Measurements from ENCODE around the gene TRPC6. TPM values are rescaled to one million over a fixed set of nuclear protein-coding genes. Genes with fewer than 3 reads are reported as not detected.

Gene TRPC6
- total and polyA plus RNA-seq, 4 experiments from 2014 or later: not detected

GRCh38 chr11:101497291-101497690 lies 86.5 kb downstream of the TRPC6 start:
- no peaks in the 10 kb centered on the region for H3K36me3 ChIP-seq (ENCODE audit: insufficient read depth, low read length)
- DNase-seq: no peak
- H3K27ac Mint-ChIP-seq: no peak overlapping the region
- H3K9me3 ChIP-seq (ENCODE audit: control insufficient read depth in 1 of 2, low read length in 2 of 2): no peaks in the 10 kb centered on the region
- no peaks in the 10 kb centered on the region for H3K4me1 Mint-ChIP-seq
- H3K4me3 Mint-ChIP-seq: no peak overlapping the region
- H3K4me3 ChIP-seq (ENCODE audit: low read length in 2 of 2): no peak overlapping the region
- no peaks in the 10 kb centered on the region for H3K27me3 Mint-ChIP-seq
- peaks cover 0 to 9% (median 0%) of the 10 kb centered on the region in 8 donors for H3K9me3 Mint-ChIP-seq
- intact Hi-C loops (cut with micrococcal nuclease): no loop called here
- POLR2A ChIA-PET (ENCODE audit: partially characterized antibody): no interaction called here
- H3K27ac ChIP-seq (ENCODE audit: low read depth, low read length): no peak overlapping the region
- H3K4me1 ChIP-seq (ENCODE audit: insufficient read depth, low read length): no peaks in the 10 kb centered on the region
- H3K27me3 ChIP-seq (ENCODE audit: insufficient read depth, low read length): no peaks in the 10 kb centered on the region
- CTCF ChIA-PET (ENCODE audit: partially characterized antibody): no interaction called here
- H3K36me3 Mint-ChIP-seq: no peaks in the 10 kb centered on the region

GRCh38 chr11:101487775-101488174 lies 96.0 kb downstream of the TRPC6 start:
- Mint-ChIP-seq H3K27ac (no peak overlapping the region), H3K4me3 (no peak overlapping the region), H3K36me3 (no peaks in the 10 kb centered on the region), H3K4me1 (no peaks in the 10 kb centered on the region), H3K27me3 (no peaks in the 10 kb centered on the region), H3K9me3 (peaks cover 0 to 9% (median under 1%) of the 10 kb centered on the region in 8 donors)
- intact Hi-C loops (cut with micrococcal nuclease): no loop called here
- H3K27ac ChIP-seq (ENCODE audit: low read depth, low read length): no peak overlapping the region
- no peak overlapping the region for H3K4me3 ChIP-seq (ENCODE audit: low read length in 2 of 2)
- no peaks in the 10 kb centered on the region for H3K27me3 ChIP-seq (ENCODE audit: insufficient read depth, low read length)
- CTCF ChIA-PET (ENCODE audit: partially characterized antibody): no interaction called here
- POLR2A ChIA-PET (ENCODE audit: partially characterized antibody): no interaction called here
- H3K9me3 ChIP-seq (ENCODE audit: control insufficient read depth in 1 of 2, low read length in 2 of 2): peaks cover 0 to 3% of the 10 kb centered on the region in 2 donors
- H3K36me3 ChIP-seq (ENCODE audit: insufficient read depth, low read length): no peaks in the 10 kb centered on the region
- no peak for DNase-seq
- H3K4me1 ChIP-seq (ENCODE audit: insufficient read depth, low read length): no peaks in the 10 kb centered on the region

GRCh38 chr11:101482556-101483124 lies 101.2 kb downstream of the TRPC6 start:
- Histone ChIP-seq H3K9me3 (ENCODE audit: control insufficient read depth in 1 of 2, low read length in 2 of 2) (no peaks in the 10 kb centered on the region), H3K36me3 (ENCODE audit: insufficient read depth, low read length) (no peaks in the 10 kb centered on the region), H3K4me3 (ENCODE audit: low read length in 2 of 2) (no peak overlapping the region), H3K4me1 (ENCODE audit: insufficient read depth, low read length) (no peaks in the 10 kb centered on the region), H3K27me3 (ENCODE audit: insufficient read depth, low read length) (no peaks in the 10 kb centered on the region), H3K27ac (ENCODE audit: low read depth, low read length) (no peak overlapping the region)
- intact Hi-C loops (cut with micrococcal nuclease): no loop called here
- ChIA-PET POLR2A (ENCODE audit: partially characterized antibody) (no interaction called here), CTCF (ENCODE audit: partially characterized antibody) (no interaction called here)
- no peak for DNase-seq
- no peaks in the 10 kb centered on the region for H3K4me1 Mint-ChIP-seq
- H3K4me3 Mint-ChIP-seq: no peak overlapping the region
- H3K9me3 Mint-ChIP-seq: peaks cover 0 to 9% (median 0%) of the 10 kb centered on the region in 8 donors
- H3K27ac Mint-ChIP-seq: no peak overlapping the region
- H3K36me3 Mint-ChIP-seq: no peaks in the 10 kb centered on the region
- H3K27me3 Mint-ChIP-seq: no peaks in the 10 kb centered on the region

DNA sequence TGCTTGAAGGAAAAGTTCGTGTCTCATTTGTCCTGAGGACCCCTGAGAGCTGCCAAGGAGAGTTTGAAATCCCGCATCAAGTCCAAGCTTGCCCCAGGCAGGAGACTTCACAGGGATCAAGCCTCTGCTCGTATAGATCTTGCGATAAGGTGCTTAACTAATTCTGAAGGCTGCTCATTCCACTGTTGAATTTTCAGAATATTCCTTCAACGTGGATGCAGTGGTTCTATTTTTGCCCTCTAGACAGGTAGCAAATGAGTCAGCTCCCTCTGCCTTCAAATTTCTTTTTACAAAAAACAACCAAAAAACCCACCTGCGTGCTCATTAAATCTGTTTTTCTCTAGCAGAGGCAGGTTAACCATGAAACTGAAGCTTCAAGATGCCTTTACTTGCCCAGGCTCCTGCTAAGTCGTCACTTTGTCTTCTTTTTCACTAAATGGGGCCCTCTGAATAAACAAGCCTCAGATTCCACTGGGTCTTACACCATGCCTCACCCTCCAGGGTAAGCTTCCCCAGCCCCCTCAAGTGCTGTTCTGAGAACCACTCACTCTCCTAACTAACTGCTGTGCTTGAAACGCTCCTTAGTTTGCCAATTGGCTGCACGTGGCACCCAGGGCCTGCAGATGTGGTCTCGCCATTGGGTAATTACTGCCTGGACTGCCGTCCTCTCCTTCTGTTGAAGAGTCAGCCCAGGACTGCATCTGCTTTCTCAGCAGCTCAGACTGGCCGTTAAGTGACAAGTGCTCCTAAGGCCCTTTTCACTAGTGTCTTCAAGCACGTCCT lies 105.0 kb downstream of the TRPC6 start:
- no peaks in the 10 kb centered on the region for H3K27me3 ChIP-seq (ENCODE audit: insufficient read depth, low read length)
- intact Hi-C loops (cut with micrococcal nuclease): no loop called here
- no peaks in the 10 kb centered on the region for H3K36me3 Mint-ChIP-seq
- no peaks in the 10 kb centered on the region for H3K4me1 ChIP-seq (ENCODE audit: insufficient read depth, low read length)
- H3K36me3 ChIP-seq (ENCODE audit: insufficient read depth, low read length): no peaks in the 10 kb centered on the region
- H3K9me3 Mint-ChIP-seq: peaks cover 0 to 11% (median 0%) of the 10 kb centered on the region in 8 donors
- no peak for DNase-seq
- H3K27ac ChIP-seq (ENCODE audit: low read depth, low read length): no peak overlapping the region
- H3K27ac Mint-ChIP-seq: no peak overlapping the region
- no peak overlapping the region for H3K4me3 Mint-ChIP-seq
- H3K9me3 ChIP-seq (ENCODE audit: control insufficient read depth in 1 of 2, low read length in 2 of 2): no peaks in the 10 kb centered on the region
- no peaks in the 10 kb centered on the region for H3K4me1 Mint-ChIP-seq
- CTCF ChIA-PET (ENCODE audit: partially characterized antibody): no interaction called here
- no peak overlapping the region for H3K4me3 ChIP-seq (ENCODE audit: low read length in 2 of 2)
- H3K27me3 Mint-ChIP-seq: no peaks in the 10 kb centered on the region
- POLR2A ChIA-PET (ENCODE audit: partially characterized antibody): no interaction called here

GRCh38 chr11:101477926-101478325 lies 105.9 kb downstream of the TRPC6 start:
- no peak for DNase-seq
- Histone ChIP-seq H3K4me1 (ENCODE audit: insufficient read depth, low read length) (no peaks in the 10 kb centered on the region), H3K9me3 (ENCODE audit: control insufficient read depth in 1 of 2, low read length in 2 of 2) (no peaks in the 10 kb centered on the region), H3K36me3 (ENCODE audit: insufficient read depth, low read length) (no peaks in the 10 kb centered on the region), H3K27me3 (ENCODE audit: insufficient read depth, low read length) (no peaks in the 10 kb centered on the region), H3K27ac (ENCODE audit: low read depth, low read length) (no peak overlapping the region), H3K4me3 (ENCODE audit: low read length in 2 of 2) (no peak overlapping the region)
- Mint-ChIP-seq H3K4me3 (no peak overlapping the region), H3K9me3 (peaks cover 0 to 11% (median 0%) of the 10 kb centered on the region in 8 donors), H3K27me3 (no peaks in the 10 kb centered on the region), H3K36me3 (no peaks in the 10 kb centered on the region), H3K4me1 (no peaks in the 10 kb centered on the region), H3K27ac (no peak overlapping the region)
- CTCF ChIA-PET (ENCODE audit: partially characterized antibody): no interaction called here
- intact Hi-C loops (cut with micrococcal nuclease): no loop called here
- POLR2A ChIA-PET (ENCODE audit: partially characterized antibody): no interaction called here

GRCh38 chr11:101476191-101476590 lies 107.6 kb downstream of the TRPC6 start:
- intact Hi-C loops (cut with micrococcal nuclease): no loop called here

DNA sequence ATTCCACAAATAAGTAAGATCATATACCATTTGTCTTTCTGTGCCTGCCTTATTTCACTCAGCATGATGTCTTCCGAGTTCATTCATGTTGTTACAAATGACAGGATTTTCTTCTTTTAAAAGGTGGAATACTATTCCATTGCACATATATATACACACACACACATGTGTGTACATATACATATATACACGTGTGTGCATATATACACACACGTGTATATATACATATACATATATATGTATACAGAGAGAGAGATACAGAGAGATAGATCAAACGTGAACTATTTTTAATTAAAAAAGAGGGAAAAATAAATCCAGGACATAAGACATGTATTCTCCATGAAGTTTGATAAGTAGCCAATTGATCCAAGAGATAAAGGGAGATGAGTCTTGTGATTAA lies 108.1 kb downstream of the TRPC6 start:
- POLR2A ChIA-PET (ENCODE audit: partially characterized antibody): no interaction called here
- Mint-ChIP-seq H3K4me3 (no peak overlapping the region), H3K4me1 (no peaks in the 10 kb centered on the region), H3K36me3 (no peaks in the 10 kb centered on the region), H3K27ac (no peak overlapping the region), H3K27me3 (no peaks in the 10 kb centered on the region), H3K9me3 (peaks cover 0 to 11% (median 0%) of the 10 kb centered on the region in 8 donors)
- no peak for DNase-seq
- H3K4me1 ChIP-seq (ENCODE audit: insufficient read depth, low read length): no peaks in the 10 kb centered on the region
- no peaks in the 10 kb centered on the region for H3K36me3 ChIP-seq (ENCODE audit: insufficient read depth, low read length)
- no peaks in the 10 kb centered on the region for H3K9me3 ChIP-seq (ENCODE audit: control insufficient read depth in 1 of 2, low read length in 2 of 2)
- CTCF ChIA-PET (ENCODE audit: partially characterized antibody): no interaction called here
- H3K27me3 ChIP-seq (ENCODE audit: insufficient read depth, low read length): no peaks in the 10 kb centered on the region
- H3K4me3 ChIP-seq (ENCODE audit: low read length in 2 of 2): no peak overlapping the region
- intact Hi-C loops (cut with micrococcal nuclease): no loop called here
- H3K27ac ChIP-seq (ENCODE audit: low read depth, low read length): no peak overlapping the region

More at GRCh38 chr11:101476191-101476590, 107.6 kb downstream of the TRPC6 start:
- Mint-ChIP-seq H3K27me3 (no peaks in the 10 kb centered on the region), H3K9me3 (peaks cover 0 to 11% (median 0%) of the 10 kb centered on the region in 8 donors), H3K27ac (no peak overlapping the region), H3K4me3 (no peak overlapping the region), H3K4me1 (no peaks in the 10 kb centered on the region), H3K36me3 (no peaks in the 10 kb centered on the region)
- no peaks in the 10 kb centered on the region for H3K36me3 ChIP-seq (ENCODE audit: insufficient read depth, low read length)
- H3K4me3 ChIP-seq (ENCODE audit: low read length in 2 of 2): no peak overlapping the region
- H3K27ac ChIP-seq (ENCODE audit: low read depth, low read length): no peak overlapping the region
- no peak for DNase-seq
- ChIA-PET CTCF (ENCODE audit: partially characterized antibody) (no interaction called here), POLR2A (ENCODE audit: partially characterized antibody) (no interaction called here)
- no peaks in the 10 kb centered on the region for H3K4me1 ChIP-seq (ENCODE audit: insufficient read depth, low read length)
- H3K9me3 ChIP-seq (ENCODE audit: control insufficient read depth in 1 of 2, low read length in 2 of 2): no peaks in the 10 kb centered on the region
- H3K27me3 ChIP-seq (ENCODE audit: insufficient read depth, low read length): no peaks in the 10 kb centered on the region

All from CD4-positive, alpha-beta memory T cell (primary cell).